Kidney epithelial cell (primary cell): ENCODE measurements around the gene LBHD1. TPM values are rescaled to one million over a fixed set of nuclear protein-coding genes. Genes with fewer than 3 reads are reported as not detected.

ENCODE experiments used
- DNase-seq: peaks from one replicate; pipeline ENCODE4 v3.0.0-alpha.2; 2010; ENCODE audit warnings: low read depth
- H3K27me3 ChIP-seq: 2 replicates; pipeline ENCODE4 v1.6.0; 2011; ENCODE audit warnings: low read length; ENCODE audit not compliant: control insufficient read depth, insufficient read depth
- H3K36me3 ChIP-seq: 2 replicates; pipeline ENCODE4 v1.5.1; 2011; ENCODE audit warnings: low read length; ENCODE audit not compliant: control insufficient read depth, insufficient read depth
- H3K4me3 ChIP-seq: 2 replicates; pipeline ENCODE4 v1.5.1; 2011; ENCODE audit warnings: low read depth, mild to moderate bottlenecking, control low read depth, low read length
- CTCF ChIP-seq: IDR thresholded peaks from 2 replicates; pipeline ENCODE4 v1.5.1; 2011; ENCODE audit warnings: mild to moderate bottlenecking, moderate library complexity, low read length, control low read depth, inconsistent platforms; ENCODE audit not compliant: insufficient read depth, poor library complexity, severe bottlenecking
- total RNA-seq: library from RNA; depleted of rRNA; stranded (reverse); fragments of >200 nt; gene quantifications from 2 replicates; pipeline ENCODE4 v1.2.3, GENCODE V29; 2015

LBHD1 gene
- 4.1 and 4.6 TPM in 2 replicates for total RNA-seq

- TF ChIP-seq CTCF, result no peak
- H3K36me3 ChIP-seq, result no peaks in the 10 kb centered on the region
- no peak for DNase-seq
- peak within 1 kb of the TSS; percentile 92 for H3K4me3 ChIP-seq
- no peaks in the 10 kb centered on the region for H3K27me3 ChIP-seq
Observed at GRCh38 chr11:62671608-62672389, at the start of gene LBHD1, which contains the start of gene UQCC3. TSS of gene LBHD1 (minus strand) at chr11:62672267. CDS start at chr11:62670031, 2,236 bp downstream. TSS of gene UQCC3 (plus strand) at chr11:62671673. CDS start at chr11:62671746, 73 bp downstream.

- Histone ChIP-seq H3K36me3 (peaks cover 5% of the 10 kb centered on the region), H3K27me3 (no peaks in the 10 kb centered on the region), H3K4me3 (no peak overlapping the region)
- no peak for TF ChIP-seq CTCF
- no peak for DNase-seq
Observed at GRCh38 chr11:62719302-62719978, 47.4 kb upstream of the LBHD1 start.

- Histone ChIP-seq H3K36me3 (peaks cover 3% of the 10 kb centered on the region), H3K27me3 (no peaks in the 10 kb centered on the region), H3K4me3 (no peak overlapping the region)
- no peak for DNase-seq
- no peak for TF ChIP-seq CTCF
Observed at GRCh38 chr11:62716816-62717215, 44.7 kb upstream of the LBHD1 start.

- Histone ChIP-seq H3K27me3 (no peaks in the 10 kb centered on the region), H3K36me3 (peaks cover 3% of the 10 kb centered on the region), H3K4me3 (no peak overlapping the region)
- no peak for TF ChIP-seq CTCF
- no peak for DNase-seq
Observed at GRCh38 chr11:62716206-62716605, 44.1 kb upstream of the LBHD1 start.

- H3K36me3 ChIP-seq, result peaks cover 3% of the 10 kb centered on the region
- DNase-seq, result no peak
- no peak overlapping the region for H3K4me3 ChIP-seq
- no peaks in the 10 kb centered on the region for H3K27me3 ChIP-seq
- TF ChIP-seq CTCF, result no peak
Observed at GRCh38 chr11:62715150-62716130, 43.4 kb upstream of the LBHD1 start.
